ENCODE measurements around the gene CDC25B. TPM values are rescaled to one million over a fixed set of nuclear protein-coding genes. Genes with fewer than 3 reads are reported as not detected.

Gene CDC25B
- total RNA-seq, 4 donors from 2014 or later = 14.5 to 39.7 (median 38.4) TPM

DNA sequence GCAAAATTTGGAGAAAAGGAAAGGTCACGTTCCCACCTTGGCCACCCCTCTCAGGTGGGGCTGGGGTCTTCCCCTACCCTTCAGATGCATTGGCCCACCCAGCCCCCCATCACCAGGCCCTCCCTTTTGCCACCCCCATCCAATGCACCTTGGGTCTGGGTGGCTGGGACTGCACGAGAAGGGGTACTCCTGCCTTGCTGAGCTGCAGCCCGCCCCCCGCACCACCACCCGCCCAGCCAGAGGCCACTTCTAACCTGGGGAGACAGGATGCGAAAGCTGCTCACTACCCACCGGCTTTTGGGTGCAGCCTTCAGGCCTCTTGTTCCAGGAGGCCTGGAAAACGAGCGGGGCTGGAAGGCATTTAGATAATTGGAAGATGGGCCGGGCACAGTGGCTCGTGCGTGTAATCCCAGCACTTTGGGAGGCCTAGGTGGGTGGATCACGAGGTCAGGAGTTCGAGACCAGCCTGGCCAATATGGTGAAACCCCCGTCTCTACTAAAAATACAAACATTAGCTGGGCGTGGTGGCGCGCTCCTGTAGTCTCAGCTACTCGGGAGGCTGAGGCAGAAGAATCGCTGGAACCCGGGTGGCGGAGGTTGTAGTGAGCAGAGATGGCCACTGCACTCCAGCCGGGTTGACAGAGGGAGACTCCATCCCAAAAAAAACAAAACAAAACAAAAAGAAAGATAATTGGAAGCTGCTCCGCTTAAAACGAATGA, 1.2 kb upstream of the CDC25B start:
- 75 to 80% methylated on average over 1 to 10 of the region's 25 CpGs for WGBS, 2 donors (ENCODE audit: low coverage in 1 of 2)
- no peak for ATAC-seq
- no peaks in the 10 kb centered on the region for H3K27me3 ChIP-seq
- no peaks in the 10 kb centered on the region for H3K9me3 ChIP-seq
- TF ChIP-seq, protein P1, sequence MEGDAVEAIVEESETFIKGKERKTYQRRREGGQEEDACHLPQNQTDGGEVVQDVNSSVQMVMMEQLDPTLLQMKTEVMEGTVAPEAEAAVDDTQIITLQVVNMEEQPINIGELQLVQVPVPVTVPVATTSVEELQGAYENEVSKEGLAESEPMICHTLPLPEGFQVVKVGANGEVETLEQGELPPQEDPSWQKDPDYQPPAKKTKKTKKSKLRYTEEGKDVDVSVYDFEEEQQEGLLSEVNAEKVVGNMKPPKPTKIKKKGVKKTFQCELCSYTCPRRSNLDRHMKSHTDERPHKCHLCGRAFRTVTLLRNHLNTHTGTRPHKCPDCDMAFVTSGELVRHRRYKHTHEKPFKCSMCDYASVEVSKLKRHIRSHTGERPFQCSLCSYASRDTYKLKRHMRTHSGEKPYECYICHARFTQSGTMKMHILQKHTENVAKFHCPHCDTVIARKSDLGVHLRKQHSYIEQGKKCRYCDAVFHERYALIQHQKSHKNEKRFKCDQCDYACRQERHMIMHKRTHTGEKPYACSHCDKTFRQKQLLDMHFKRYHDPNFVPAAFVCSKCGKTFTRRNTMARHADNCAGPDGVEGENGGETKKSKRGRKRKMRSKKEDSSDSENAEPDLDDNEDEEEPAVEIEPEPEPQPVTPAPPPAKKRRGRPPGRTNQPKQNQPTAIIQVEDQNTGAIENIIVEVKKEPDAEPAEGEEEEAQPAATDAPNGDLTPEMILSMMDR (IDR thresholded peaks at IDR 0.05) = no peak
- TF ChIP-seq EP300 (IDR thresholded peaks at IDR 0.05) (no peak), POLR2AphosphoS5 (IDR thresholded peaks at IDR 0.05) (no peak), POLR2A (IDR thresholded peaks at IDR 0.05) (no peak)
- H3K27ac ChIP-seq = peak overlapping the region; percentile 92 to 99 (median 96)
- peaks cover 0 to 22% of the 10 kb centered on the region in 2 donors for H3K36me3 ChIP-seq
- peak overlapping the region in 1 of 2 donors; percentile 80 for H3K4me3 ChIP-seq
- peaks cover 0 to 52% (median 30%) of the 10 kb centered on the region in 3 donors for H3K4me1 ChIP-seq

DNA sequence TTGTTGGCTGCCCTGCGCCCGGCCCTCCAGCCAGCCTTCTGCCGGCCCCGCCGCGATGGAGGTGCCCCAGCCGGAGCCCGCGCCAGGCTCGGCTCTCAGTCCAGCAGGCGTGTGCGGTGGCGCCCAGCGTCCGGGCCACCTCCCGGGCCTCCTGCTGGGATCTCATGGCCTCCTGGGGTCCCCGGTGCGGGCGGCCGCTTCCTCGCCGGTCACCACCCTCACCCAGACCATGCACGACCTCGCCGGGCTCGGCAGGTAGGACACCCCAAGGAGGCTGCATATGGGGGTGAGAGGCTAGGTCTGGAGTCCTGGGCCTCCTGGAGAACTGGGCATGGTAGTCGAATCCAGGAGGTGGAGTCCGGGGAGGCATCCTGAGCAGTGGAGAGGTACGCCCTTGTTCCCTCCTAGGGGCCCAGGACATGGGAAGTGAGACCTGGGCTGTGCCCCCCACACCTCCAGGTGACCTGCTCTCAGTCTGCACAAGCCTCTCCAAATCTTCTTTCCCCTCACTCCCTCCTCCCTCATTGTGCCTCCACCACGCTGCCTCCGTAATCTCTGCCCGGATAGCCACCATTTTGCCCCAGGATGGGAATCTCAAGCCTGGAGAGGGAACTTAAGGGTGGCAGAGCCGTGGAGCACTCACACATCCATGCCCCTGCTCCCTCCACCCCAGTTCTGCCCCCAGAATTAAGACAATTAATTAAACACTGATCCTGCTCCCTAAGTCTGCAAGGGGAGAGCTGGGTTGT, 541 bp downstream of the CDC25B start:
- Histone ChIP-seq H3K27me3 (no peaks in the 10 kb centered on the region), H3K4me3 (peak overlapping the region; percentile 80 to 93), H3K4me1 (peaks cover 0 to 63% (median 30%) of the 10 kb centered on the region in 3 donors), H3K9me3 (no peaks in the 10 kb centered on the region), H3K27ac (peak overlapping the region; percentile 92 to 99 (median 96)), H3K36me3 (peaks cover 0 to 40% of the 10 kb centered on the region in 2 donors)
- TF ChIP-seq POLR2A (IDR thresholded peaks at IDR 0.05) (no peak), EP300 (IDR thresholded peaks at IDR 0.05) (no peak), POLR2AphosphoS5 (IDR thresholded peaks at IDR 0.05) (no peak)
- TF ChIP-seq, protein P1 (IDR thresholded peaks at IDR 0.05) = no peak
- 19% methylated on average over 4 of the region's 33 CpGs; no CpG with 5 or more reads in 1 of the 2 donors for WGBS, 2 donors (ENCODE audit: low coverage in 1 of 2)
- no peak for ATAC-seq

DNA sequence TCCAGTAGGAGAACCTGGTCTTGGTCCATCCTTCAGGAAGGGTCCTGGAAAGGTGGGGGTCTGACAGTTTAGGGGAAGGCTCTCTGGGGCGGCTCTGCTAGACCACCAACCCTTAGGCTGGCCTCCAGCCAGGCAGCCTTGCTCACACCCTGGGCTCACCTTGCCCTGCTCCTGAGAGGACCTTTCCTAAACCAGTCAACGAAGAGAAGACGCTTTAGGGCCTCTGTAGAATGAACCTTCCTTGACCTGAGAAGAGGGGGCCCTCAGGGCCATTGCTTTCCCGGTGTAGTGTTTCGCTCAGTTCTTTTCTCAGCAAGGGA, 1.1 kb downstream of the CDC25B start:
- TF ChIP-seq POLR2A (IDR thresholded peaks at IDR 0.05) = no peak
- no peak for TF ChIP-seq POLR2AphosphoS5 (IDR thresholded peaks at IDR 0.05)
- TF ChIP-seq, protein P1 (IDR thresholded peaks at IDR 0.05) = no peak
- no peak for TF ChIP-seq EP300 (IDR thresholded peaks at IDR 0.05)
- no peak for ATAC-seq
- 59% methylated on average over 2 of the region's 5 CpGs; no CpG with 5 or more reads in 1 of the 2 donors for WGBS, 2 donors (ENCODE audit: low coverage in 1 of 2)
- peaks cover 0 to 68% (median 30%) of the 10 kb centered on the region in 3 donors for H3K4me1 ChIP-seq
- peak overlapping the region; percentile 80 to 93 for H3K4me3 ChIP-seq
- H3K36me3 ChIP-seq = peaks cover 0 to 45% of the 10 kb centered on the region in 2 donors
- no peaks in the 10 kb centered on the region for H3K27me3 ChIP-seq
- no peaks in the 10 kb centered on the region for H3K9me3 ChIP-seq
- peak overlapping the region in 3 of 4 donors; percentile 96 to 99 (median 97) for H3K27ac ChIP-seq

GRCh38 chr20:3797592-3798372, 1.7 kb downstream of the CDC25B start:
- Histone ChIP-seq H3K4me3 (peak overlapping the region; percentile 80 to 93), H3K27ac (peak overlapping the region in 3 of 4 donors; percentile 96 to 99 (median 97)), H3K36me3 (peaks cover 0 to 51% of the 10 kb centered on the region in 2 donors), H3K9me3 (no peaks in the 10 kb centered on the region), H3K4me1 (peaks cover 0 to 74% (median 30%) of the 10 kb centered on the region in 3 donors), H3K27me3 (no peaks in the 10 kb centered on the region)
- TF ChIP-seq POLR2A (IDR thresholded peaks at IDR 0.05) (no peak), POLR2AphosphoS5 (IDR thresholded peaks at IDR 0.05) (no peak), EP300 (IDR thresholded peaks at IDR 0.05) (no peak)
- TF ChIP-seq, protein P1 (IDR thresholded peaks at IDR 0.05) = no peak
- 40 to 60% methylated on average over 7 to 16 of the region's 19 CpGs for WGBS, 2 donors (ENCODE audit: low coverage in 1 of 2)
- no peak for ATAC-seq

Measured in gastroesophageal sphincter (tissue), 4 donors.